A549 (cell line): ENCODE data around the gene TENM3.

Experiments used
- CTCF ChIP-seq: fragments of >200 bp; sonication (Bioruptor Twin); formaldehyde crosslinking; IDR thresholded peaks from 3 replicates; pipeline ENCODE4 v1.5.1; 2016
- EHMT2 ChIP-seq: fragments of 200-600 bp; sonication (generic); IDR thresholded peaks from 2 replicates; pipeline ENCODE4 v1.6.1; 2016; ENCODE audit warnings: antibody characterized with exemption, low read depth, mild to moderate bottlenecking, moderate library complexity
- ESRRA ChIP-seq: fragments of 150-350 bp; IDR thresholded peaks from 2 replicates; pipeline ENCODE4 v1.6.1; 2014; ENCODE audit warnings: mild to moderate bottlenecking, low read length, borderline replicate concordance
- JUN ChIP-seq, 2 experiments: fragments of >200 bp; sonication (Bioruptor Twin); formaldehyde crosslinking; IDR thresholded peaks; 2 replicates in 1 of 2; 3 replicates in 1 of 2; pipeline ENCODE4 v1.6.1; 2016 to 2017
- KDM1A ChIP-seq: fragments of 200-600 bp; sonication (generic); IDR thresholded peaks from 2 replicates; pipeline ENCODE4 v1.6.1; 2016; ENCODE audit warnings: low read depth, mild to moderate bottlenecking
- POLR2A ChIP-seq: IDR thresholded peaks from 2 replicates; pipeline ENCODE4 v1.6.1; 2012; ENCODE audit warnings: mild to moderate bottlenecking, low read length
- REST ChIP-seq: fragments of 200-600 bp; sonication (generic); IDR thresholded peaks from 2 replicates; pipeline ENCODE4 v1.6.1; 2016; ENCODE audit warnings: antibody characterized with exemption, mild to moderate bottlenecking, moderate library complexity
- RFX5 ChIP-seq: fragments of 450-650 bp; IDR thresholded peaks from 2 replicates; pipeline ENCODE4 v1.7.1; 2014; ENCODE audit warnings: antibody characterized with exemption, mild to moderate bottlenecking, moderate library complexity
- SMC3 ChIP-seq: fragments of >200 bp; sonication (Bioruptor Twin); formaldehyde crosslinking; IDR thresholded peaks from 3 replicates; pipeline ENCODE4 v1.6.1; 2018; ENCODE audit warnings: inconsistent platforms
- ZC3H11A ChIP-seq: fragments of 450-650 bp; IDR thresholded peaks from 2 replicates; pipeline ENCODE4 v1.6.1; 2014; ENCODE audit warnings: antibody characterized with exemption, mild to moderate bottlenecking
- TF ChIP-seq, protein P1 (sequence below): fragments of >200 bp; sonication (Bioruptor Twin); formaldehyde crosslinking; IDR thresholded peaks from 3 replicates; pipeline ENCODE4 v1.6.1; 2016

- TF ChIP-seq KDM1A = no peak
- TF ChIP-seq POLR2A = no peak
- no peak for TF ChIP-seq JUN (IDR thresholded peaks at IDR 0.05)
- no peak for TF ChIP-seq ZC3H11A
- TF ChIP-seq CTCF = no peak
- no peak for TF ChIP-seq REST
- TF ChIP-seq RFX5 = no peak
- TF ChIP-seq, protein P1, sequence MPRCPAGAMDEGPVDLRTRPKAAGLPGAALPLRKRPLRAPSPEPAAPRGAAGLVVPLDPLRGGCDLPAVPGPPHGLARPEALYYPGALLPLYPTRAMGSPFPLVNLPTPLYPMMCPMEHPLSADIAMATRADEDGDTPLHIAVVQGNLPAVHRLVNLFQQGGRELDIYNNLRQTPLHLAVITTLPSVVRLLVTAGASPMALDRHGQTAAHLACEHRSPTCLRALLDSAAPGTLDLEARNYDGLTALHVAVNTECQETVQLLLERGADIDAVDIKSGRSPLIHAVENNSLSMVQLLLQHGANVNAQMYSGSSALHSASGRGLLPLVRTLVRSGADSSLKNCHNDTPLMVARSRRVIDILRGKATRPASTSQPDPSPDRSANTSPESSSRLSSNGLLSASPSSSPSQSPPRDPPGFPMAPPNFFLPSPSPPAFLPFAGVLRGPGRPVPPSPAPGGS = no peak
- no peak for TF ChIP-seq EHMT2
- TF ChIP-seq ESRRA = no peak
- TF ChIP-seq SMC3 = no peak
These were observed 451.8 kb downstream of the TENM3 start for GRCh38 chr4:182695009-182695408.
